Measurements from ENCODE around the gene CDH22.

CDH22 gene

GRCh38 chr20:46235077-46235476 lies 73.2 kb downstream of the CDH22 start:
- DNase-seq: no peak

DNA sequence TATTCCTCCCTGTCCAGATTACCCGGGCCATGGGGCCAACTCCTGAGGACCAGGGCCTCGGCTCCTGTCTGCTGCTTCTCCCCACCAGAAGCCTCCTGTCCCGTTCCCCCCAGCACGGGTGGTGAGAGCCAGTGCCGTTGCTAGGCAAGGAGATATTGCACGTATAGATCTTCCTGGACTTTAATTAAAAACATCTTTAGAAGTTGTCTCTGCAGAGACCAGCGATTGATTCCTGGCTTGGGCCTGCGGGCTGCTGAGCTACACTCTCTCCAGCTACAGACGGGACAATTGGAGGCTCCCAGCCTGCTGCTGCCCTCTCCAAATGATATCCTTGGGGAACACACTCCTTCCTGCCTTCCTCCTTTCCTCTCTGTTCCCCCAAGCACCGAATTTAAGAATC lies 74.6 kb downstream of the CDH22 start:
- DNase-seq: no peak

GRCh38 chr20:46232539-46232938 lies 75.8 kb downstream of the CDH22 start:
- DNase-seq: no peak

DNA sequence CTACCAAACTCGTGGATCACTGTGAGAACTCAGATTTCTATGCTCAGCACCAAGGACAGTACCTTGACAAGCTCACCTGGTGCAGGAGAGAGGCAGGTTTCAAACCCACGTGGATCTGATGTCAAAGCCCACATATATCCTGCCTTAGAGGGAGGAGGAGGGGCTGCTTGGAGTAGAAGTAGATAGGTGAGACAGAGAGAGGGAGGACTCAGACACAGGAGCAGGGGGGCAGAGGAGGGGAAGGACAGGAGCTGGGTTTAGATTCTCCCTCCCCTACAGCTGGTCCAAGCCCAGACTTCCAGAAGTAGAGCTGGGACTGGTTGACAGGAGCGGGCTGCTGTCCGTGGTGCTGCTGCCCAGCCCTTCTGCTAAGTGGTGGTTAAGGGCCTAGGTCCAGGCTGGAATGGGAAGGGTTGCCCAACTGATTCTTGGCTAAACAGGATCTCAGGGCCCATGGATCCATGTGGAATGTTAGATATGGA lies 77.5 kb downstream of the CDH22 start:
- no peak for DNase-seq

DNA sequence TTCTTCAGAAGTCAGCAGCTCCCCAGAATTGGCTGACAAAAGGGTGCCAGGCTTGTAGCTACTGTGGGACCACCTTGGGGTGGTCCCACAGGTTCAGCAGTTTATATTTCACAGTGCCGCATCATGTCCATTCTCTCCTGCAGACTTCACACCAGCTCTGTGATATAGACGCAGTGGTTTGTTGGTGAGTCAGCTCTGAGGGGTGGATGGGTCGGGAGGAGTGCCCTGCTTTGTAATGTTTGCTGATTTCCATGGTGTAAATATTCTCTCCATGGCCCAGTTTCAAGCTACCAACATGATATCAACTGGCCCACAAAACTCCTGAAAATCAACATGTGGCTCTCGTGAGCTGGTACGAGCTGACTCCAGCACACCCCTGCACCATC lies 78.2 kb downstream of the CDH22 start:
- DNase-seq: no peak

- DNase-seq: no peak
Measured at GRCh38 chr20:46229478-46230105, 78.7 kb downstream of the CDH22 start.

- DNase-seq: no peak
Measured at GRCh38 chr20:46228670-46229069, 79.6 kb downstream of the CDH22 start.

GRCh38 chr20:46227272-46227767 lies 81.0 kb downstream of the CDH22 start:
- no peak for DNase-seq

DNA sequence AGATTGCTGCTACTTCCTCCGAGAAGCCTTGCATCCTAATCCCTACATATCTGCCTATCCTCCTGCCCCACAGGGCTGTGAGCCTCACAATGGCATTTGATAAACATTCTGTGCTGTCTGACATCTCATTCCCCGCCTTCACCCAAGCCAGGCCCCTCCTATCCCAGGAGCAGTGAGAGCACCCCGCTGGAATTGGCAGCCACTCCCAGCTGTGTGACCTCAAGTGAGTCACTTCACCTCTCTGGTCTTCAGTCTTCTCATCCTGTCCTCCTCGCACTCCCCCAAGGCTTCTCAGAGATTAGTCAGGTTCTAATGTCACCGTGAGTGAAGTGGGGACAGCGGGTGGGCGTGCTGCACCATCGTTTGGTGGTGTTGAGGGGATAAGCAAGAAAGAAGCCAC lies 81.7 kb downstream of the CDH22 start:
- no peak for DNase-seq

DNA sequence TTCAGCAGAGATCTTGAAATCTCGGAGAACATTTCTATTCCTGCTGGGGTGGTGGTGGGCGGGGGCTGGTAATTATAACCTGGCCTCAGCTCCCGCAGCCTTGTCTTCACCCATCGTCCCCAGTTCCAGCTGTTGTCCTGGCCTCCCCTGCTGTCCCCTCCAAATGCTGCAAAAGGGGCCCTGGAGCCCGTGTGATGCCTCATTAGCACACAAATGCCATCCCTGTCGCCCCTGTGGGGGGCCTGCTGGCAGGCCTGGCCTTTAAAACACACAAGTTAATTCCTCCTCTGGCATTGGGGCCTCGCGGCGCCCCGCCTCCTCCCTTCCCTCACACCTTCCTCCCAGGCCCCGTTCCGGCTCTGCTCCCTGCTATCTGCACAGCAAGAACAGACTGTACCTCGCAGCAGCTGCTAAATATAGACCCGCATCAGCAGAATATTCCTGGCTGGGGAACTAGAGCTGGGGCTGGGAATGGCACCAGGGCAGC lies 85.7 kb downstream of the CDH22 start:
- DNase-seq: no peak

DNA sequence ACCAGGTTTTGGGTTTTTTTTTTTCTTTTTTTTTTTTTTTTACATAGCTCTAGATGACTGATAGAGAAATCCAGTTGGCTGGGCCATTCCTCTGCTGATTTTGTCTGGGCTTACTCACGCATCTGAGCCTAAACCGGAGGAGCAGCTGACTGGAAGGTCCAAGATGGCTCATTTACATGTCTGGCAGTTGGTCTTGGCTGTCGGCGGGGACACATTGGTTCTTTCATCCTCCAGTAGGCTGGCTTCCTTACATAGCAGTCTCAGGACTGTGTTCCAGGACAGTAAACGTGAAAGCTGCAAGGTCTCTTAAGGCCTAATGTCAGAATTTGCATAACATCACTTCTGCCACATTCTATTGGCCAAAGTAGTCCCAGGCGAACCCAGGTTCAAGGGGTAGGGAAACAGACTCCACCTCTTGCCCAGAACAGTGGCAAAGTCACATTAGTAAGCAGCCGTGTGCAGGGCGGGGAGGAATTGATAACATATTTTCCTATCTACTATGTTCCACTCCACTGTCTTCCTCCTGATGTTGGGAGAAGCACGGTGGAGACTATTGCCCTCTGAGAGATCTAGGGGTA lies 87.0 kb downstream of the CDH22 start:
- DNase-seq: no peak

DNA sequence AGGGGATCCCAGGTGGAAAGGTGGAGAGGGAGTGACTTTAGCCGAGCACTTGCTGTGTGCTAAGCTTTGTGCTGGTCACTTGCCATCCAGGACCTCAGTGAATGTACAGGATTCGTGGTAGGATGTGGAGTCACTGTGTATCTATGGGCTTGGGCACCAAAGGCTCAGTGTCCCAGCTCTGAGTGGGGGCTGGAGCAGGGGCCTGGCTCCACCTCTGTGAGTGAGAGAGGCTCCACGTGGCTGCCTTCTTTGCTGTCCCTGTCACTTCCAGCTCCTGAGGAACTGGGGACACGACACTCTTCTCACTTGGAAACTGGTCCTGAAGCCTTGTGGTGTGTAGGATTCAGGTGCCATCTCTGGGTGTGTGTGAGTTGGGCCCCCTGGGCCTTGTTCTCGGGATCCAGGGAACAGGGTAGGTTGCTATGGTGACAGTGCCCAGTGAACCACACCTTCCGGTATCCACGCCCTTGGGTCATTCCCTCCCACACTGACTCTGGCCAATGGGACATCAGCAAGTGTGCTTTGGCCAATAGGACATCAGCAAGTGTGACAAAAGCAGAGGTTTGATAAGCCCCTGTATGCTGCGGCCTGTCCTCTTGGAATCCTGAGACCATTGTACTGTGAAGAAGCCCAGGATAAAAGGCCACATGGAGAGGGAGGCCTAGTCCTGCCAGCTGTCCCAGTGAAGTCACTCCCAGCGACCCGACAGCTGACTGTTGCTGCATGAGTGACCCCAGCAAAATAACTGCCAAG lies 87.7 kb downstream of the CDH22 start:
- peak; percentile 50 to 76 for DNase-seq

GRCh38 chr20:46219920-46220319 lies 88.4 kb downstream of the CDH22 start:
- no peak for DNase-seq

- DNase-seq: no peak
Measured at GRCh38 chr20:46219190-46219589, 89.1 kb downstream of the CDH22 start.

DNA sequence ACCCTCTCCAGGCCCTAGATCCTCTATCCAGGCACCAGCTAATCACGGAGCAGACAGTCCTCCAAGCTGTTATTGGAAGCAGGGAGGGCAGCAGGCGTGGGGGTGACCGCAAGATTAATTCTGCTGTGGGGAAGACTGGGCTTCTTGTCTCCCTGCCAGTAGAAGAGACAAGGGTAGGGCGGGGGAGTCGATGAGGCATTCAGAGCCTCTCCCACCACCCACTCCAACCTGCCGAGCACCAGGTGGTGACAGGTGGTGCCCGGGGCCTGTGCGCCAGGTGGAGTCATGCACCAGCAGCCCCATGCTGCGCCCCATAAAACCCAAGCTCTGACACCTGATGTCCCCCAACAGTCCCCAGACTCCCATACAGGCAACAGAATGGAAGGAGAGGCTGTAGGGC lies 89.6 kb downstream of the CDH22 start:
- DNase-seq: no peak

GRCh38 chr20:46217583-46217982 lies 90.7 kb downstream of the CDH22 start:
- DNase-seq: no peak

DNA sequence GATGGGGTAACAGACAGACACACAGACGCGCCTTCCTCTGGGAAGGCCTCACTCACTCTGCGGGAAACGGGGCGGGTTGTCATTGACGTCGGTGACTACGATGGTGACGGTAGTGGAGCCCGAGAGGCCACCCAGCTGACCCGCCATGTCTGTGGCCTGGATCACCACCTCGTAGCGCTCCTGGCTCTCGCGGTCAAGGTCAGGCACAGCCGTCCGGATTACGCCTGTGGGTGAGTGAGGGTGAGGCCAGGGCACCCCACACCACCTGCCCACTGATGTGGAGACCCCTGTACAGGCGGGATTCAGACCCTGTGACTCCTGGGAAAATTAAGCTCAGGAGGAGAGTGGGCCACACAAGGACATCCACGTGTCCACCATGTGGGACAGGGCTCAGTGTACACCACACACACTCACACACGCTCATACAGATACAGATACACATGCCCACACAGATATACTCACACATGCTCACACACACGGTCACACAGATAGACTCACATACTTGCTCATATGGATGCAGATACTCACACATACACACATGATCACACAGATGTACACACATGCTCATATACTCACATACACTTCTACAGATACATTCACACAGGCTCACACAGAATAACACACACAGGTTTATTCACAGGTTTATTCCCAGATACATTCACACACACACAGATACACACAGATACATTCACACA lies 91.4 kb downstream of the CDH22 start:
- no peak for DNase-seq

DNA sequence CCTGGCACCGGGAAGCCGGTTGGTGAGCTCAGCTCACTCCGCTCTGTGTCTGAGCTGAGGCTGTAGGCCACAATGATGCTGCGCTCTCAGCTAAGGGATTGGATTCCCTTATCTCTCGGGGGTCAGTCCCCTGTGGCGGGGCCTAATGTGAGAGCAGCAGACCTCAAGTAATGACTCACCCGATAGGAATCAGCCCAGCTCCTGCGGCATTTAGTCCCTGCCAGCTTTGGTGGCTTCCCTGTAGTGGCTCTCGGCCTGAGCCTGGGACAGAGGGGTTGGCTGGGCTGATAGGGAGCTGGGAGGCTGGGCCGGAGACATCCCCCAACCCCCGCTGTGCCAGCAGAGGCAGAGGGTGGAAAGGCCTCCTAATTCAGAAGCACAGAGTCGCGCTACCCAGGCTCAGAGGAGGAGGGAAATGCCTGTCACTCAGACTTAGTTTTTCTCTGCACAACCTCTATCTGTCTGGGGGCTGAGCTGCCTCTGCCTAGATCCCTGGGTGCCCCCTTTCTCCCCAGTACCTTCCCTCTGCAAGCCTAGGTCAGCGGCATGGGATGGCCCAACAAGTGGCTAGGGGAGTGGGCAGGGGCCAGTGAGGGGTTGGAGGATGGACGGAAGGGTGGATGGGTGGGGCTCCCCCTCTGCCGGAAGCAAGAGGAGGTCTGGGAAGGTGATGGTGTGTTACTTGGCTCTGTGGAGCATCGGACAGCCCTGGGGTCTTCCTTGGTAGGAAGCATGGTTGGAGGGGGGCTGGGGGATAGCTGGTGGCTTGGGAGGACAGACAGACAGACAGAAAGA lies 92.2 kb downstream of the CDH22 start:
- DNase-seq: no peak

GRCh38 chr20:46214824-46215488 lies 93.3 kb downstream of the CDH22 start:
- no peak for DNase-seq

GRCh38 chr20:46213946-46214823 lies 94.1 kb downstream of the CDH22 start:
- DNase-seq: no peak

GRCh38 chr20:46212876-46213275 lies 95.4 kb downstream of the CDH22 start:
- no peak for DNase-seq
